T-cell (primary cell): ENCODE measurements around the gene HAUS3. TPM values are rescaled to one million over a fixed set of nuclear protein-coding genes. Genes with fewer than 3 reads are reported as not detected.

Experiments
- ATAC-seq, 4 experiments: fragments of 200-7000 bp in 3 of 4; fragments of 150-1000 bp in 1 of 4; cut with Tn5 transposase; replicated peaks in 1 of 4; 1 replicate in 3 of 4; 2 replicates in 1 of 4; pipeline ENCODE4 v1.10.0; 2021; ENCODE audit warnings: moderate library complexity in 3 of 4, mild to moderate bottlenecking in 2 of 4, moderate number of reproducible peaks in 1 of 4
- CTCF ChIA-PET, 2 donors: fragments of 300-600 bp; sonication (Branson Sonifier 250); formaldehyde crosslinking; loops; one replicate each; lab custom pipeline; 2022; ENCODE audit warnings: antibody characterized with exemption in 2 of 2; lab: Charles Lee
- POLR2A ChIA-PET, 2 donors: fragments of 300-600 bp; sonication (Branson Sonifier 250); formaldehyde crosslinking; loops; one replicate each; lab custom pipeline; 2022; ENCODE audit warnings: antibody characterized with exemption in 2 of 2; lab: Charles Lee
- DNase-seq, 35 experiments: peaks; one replicate each; pipeline versions ENCODE4 v3.0.0 to v3.0.0-alpha.2; 2013 to 2023
- H3K27ac ChIP-seq: one replicate; pipeline ENCODE4 v1.5.1; 2013; ENCODE audit warnings: low read length
- H3K27me3 ChIP-seq, 2 experiments: replicated peaks in 1 of 2; 1 replicate in 1 of 2; 2 replicates in 1 of 2; pipeline versions ENCODE4 v1.6.1 to v1.7.0; 2013; ENCODE audit warnings: low read length in 1 of 2, mixed read lengths in 1 of 2; ENCODE audit not compliant: control insufficient read depth in 2 of 2, insufficient read depth in 2 of 2; ENCODE audit errors: extremely low read depth in 1 of 2
- H3K36me3 ChIP-seq, 2 donors: 1 replicate in 1 of 2; 2 replicates in 1 of 2; pipeline versions ENCODE4 v1.6.1 to v1.7.0; 2013; ENCODE audit warnings: low read length in 1 of 2; ENCODE audit not compliant: control insufficient read depth in 2 of 2, insufficient read depth in 1 of 2; ENCODE audit errors: extremely low read depth in 1 of 2
- H3K4me1 ChIP-seq, 2 experiments: 1 replicate in 1 of 2; 2 replicates in 1 of 2; pipeline versions ENCODE4 v1.6.1 to v1.7.0; 2013; ENCODE audit warnings: low read length in 2 of 2, mixed read lengths in 1 of 2; ENCODE audit not compliant: insufficient read depth in 2 of 2, control insufficient read depth in 1 of 2; ENCODE audit errors: extremely low read depth in 1 of 2
- H3K4me3 ChIP-seq, 2 donors: 1 replicate in 1 of 2; 2 replicates in 1 of 2; pipeline versions ENCODE4 v1.5.1 to v1.7.0; 2013; ENCODE audit warnings: mild to moderate bottlenecking in 2 of 2, low read length in 1 of 2, moderate library complexity in 1 of 2; ENCODE audit not compliant: control insufficient read depth in 1 of 2; ENCODE audit errors: extremely low read depth in 1 of 2
- H3K9me3 ChIP-seq: 2 replicates; pipeline ENCODE4 v1.7.0; 2013
- H3K27ac Mint-ChIP-seq, 2 donors: one replicate each; pipeline ENCODE4 v1.8.0; 2020 to 2021; ENCODE audit warnings: mild to moderate bottlenecking in 2 of 2, mixed read lengths in 2 of 2
- H3K27me3 Mint-ChIP-seq, 2 donors: one replicate each; pipeline ENCODE4 v1.8.0; 2021 to 2022; ENCODE audit warnings: mixed read lengths in 2 of 2
- H3K36me3 Mint-ChIP-seq: one replicate; pipeline ENCODE4 v1.8.0; 2021; ENCODE audit warnings: mixed read lengths
- H3K4me1 Mint-ChIP-seq, 3 donors: one replicate each; pipeline ENCODE4 v1.8.0; 2020 to 2022; ENCODE audit warnings: mixed read lengths in 3 of 3, mild to moderate bottlenecking in 1 of 3
- H3K4me3 Mint-ChIP-seq, 3 donors: one replicate each; pipeline ENCODE4 v1.8.0; 2020 to 2022; ENCODE audit warnings: mild to moderate bottlenecking in 3 of 3, mixed read lengths in 3 of 3, moderate library complexity in 3 of 3
- H3K9me3 Mint-ChIP-seq, 3 donors: one replicate each; pipeline ENCODE4 v1.8.0; 2020 to 2022; ENCODE audit warnings: mixed read lengths in 3 of 3
- WGBS: methylation state at CpG from one replicate; pipeline ENCODE4 v1.1.5; 2013; ENCODE audit warnings: missing lambda C conversion rate; ENCODE audit not compliant: insufficient coverage; 5-methylcytosine and 5-hydroxymethylcytosine counted together
- total RNA-seq, 35 experiments: library from RNA in 6 of 35; stranded (reverse) in 6 of 35; fragments of 120-200 nt in 1 of 35; gene quantifications; one replicate each; pipeline versions ENCODE4 v1.2.1 to v1.2.4 and lab custom pipeline; 2013 to 2026

Gene HAUS3
- total RNA-seq, 5 donors from 2014 or later (not counting 1 experiment from before 2014, with no cell fraction given): 29.3 to 94.0 (median 31.2) TPM

DNA sequence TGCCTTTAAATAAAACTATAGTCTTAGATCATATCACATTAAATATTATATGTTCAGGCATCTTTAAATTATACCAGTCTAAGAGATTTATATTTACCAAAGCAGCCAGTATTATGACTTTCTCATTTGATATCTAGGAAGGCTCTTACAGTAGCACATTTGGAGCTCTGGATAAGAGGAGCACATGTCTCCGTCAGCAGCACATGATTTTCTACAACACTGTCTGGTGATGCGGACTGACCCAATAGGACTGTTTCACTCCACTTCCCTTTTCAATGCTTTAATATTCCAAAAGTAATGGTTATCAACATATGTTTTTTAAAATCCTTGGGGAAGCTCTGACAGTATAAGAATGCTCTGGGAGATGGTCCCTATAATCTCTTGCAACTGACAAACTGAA, 61.5 kb downstream of the HAUS3 start:
- Histone ChIP-seq H3K27ac (no peak overlapping the region), H3K27me3 (no peaks in the 10 kb centered on the region), H3K9me3 (no peaks in the 10 kb centered on the region), H3K4me1 (peaks cover 0 to 2% of the 10 kb centered on the region in 2 experiments), H3K4me3 (no peak overlapping the region), H3K36me3 (no peaks in the 10 kb centered on the region)
- WGBS: no CpG with 5 or more reads among the region's 2 CpGs
- DNase-seq: no peak
- Mint-ChIP-seq H3K36me3 (peaks cover 15% of the 10 kb centered on the region), H3K27me3 (no peaks in the 10 kb centered on the region), H3K4me1 (peaks cover 0 to 6% (median 0%) of the 10 kb centered on the region in 3 donors), H3K4me3 (no peak overlapping the region), H3K27ac (no peak overlapping the region), H3K9me3 (peaks cover 0 to 7% (median 5%) of the 10 kb centered on the region in 3 donors)
- no peak for ATAC-seq
- ChIA-PET POLR2A (no interaction called here), CTCF (no interaction called here)

DNA sequence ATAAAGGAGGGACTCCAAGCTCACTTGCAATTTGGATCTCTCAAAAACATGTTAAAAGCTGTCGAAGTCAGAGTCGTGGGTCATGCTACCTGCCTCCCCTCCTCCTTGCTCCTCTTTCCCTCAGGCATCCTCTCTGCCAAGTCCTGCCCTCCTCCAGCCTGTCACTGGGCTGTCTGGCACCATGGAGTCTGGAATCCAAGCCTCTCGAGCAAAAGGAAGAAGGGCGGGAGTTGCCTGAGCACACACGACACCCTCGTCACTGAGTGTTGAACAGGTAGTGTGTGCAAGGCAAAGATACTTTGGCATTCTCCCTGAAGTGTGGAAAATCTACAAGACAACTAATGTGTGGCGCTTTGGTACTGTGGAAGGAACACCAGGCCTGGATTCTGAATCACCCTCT, 62.2 kb downstream of the HAUS3 start:
- Mint-ChIP-seq H3K27me3 (no peaks in the 10 kb centered on the region), H3K4me1 (peaks cover 0 to 8% (median 0%) of the 10 kb centered on the region in 3 donors), H3K9me3 (peaks cover 0 to 7% (median 5%) of the 10 kb centered on the region in 3 donors), H3K4me3 (no peak overlapping the region), H3K27ac (no peak overlapping the region), H3K36me3 (peaks cover 10% of the 10 kb centered on the region)
- Histone ChIP-seq H3K4me3 (no peak overlapping the region), H3K27me3 (no peaks in the 10 kb centered on the region), H3K27ac (no peak overlapping the region), H3K36me3 (no peaks in the 10 kb centered on the region), H3K4me1 (peaks cover 0 to 2% of the 10 kb centered on the region in 2 experiments), H3K9me3 (no peaks in the 10 kb centered on the region)
- ChIA-PET CTCF (interaction anchor here in 1 of 2 donors (0.5 kb wide), 1 partner anchor 157 kb away, joined by 9 read pairs; no protein-coding TSS in a partner anchor), POLR2A (no interaction called here)
- ATAC-seq (no peak), DNase-seq (no peak)
- WGBS: 93% methylated on average over 2 of the region's 7 CpGs

DNA sequence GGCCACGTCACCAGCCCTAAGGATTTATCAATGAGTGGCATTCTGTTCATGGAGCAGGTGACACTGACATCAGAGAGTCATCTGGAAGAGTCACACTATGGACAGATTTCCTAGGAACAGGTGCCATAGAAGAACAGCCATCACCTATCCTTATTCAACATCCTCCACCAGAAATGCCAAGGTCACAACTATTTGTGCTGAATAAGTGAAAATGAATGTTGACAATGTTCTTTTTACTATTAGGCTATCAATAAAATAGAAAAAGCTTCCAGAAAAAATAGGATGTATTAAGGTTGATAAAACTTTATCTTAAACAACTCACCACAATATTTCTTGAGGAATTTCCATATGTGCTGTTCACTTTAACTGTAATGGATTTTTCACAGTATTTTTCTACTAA, 62.9 kb downstream of the HAUS3 start:
- H3K27me3 ChIP-seq: no peaks in the 10 kb centered on the region
- Mint-ChIP-seq H3K36me3 (peaks cover 10% of the 10 kb centered on the region), H3K4me3 (no peak overlapping the region), H3K9me3 (peaks cover 0 to 7% (median 5%) of the 10 kb centered on the region in 3 donors), H3K4me1 (peaks cover 0 to 10% (median 2%) of the 10 kb centered on the region in 3 donors), H3K27ac (no peak overlapping the region), H3K27me3 (no peaks in the 10 kb centered on the region)
- H3K4me3 ChIP-seq: no peak overlapping the region
- no CpG with 5 or more reads among the region's 1 CpG for WGBS
- ATAC-seq (no peak), DNase-seq (no peak)
- ChIA-PET POLR2A (no interaction called here), CTCF (no interaction called here)
- H3K27ac ChIP-seq: no peak overlapping the region
- H3K4me1 ChIP-seq: peaks cover 0 to 2% of the 10 kb centered on the region in 2 experiments
- no peaks in the 10 kb centered on the region for H3K36me3 ChIP-seq
- no peaks in the 10 kb centered on the region for H3K9me3 ChIP-seq

Other genes starting within 250 kb of the HAUS3 start
- 10 to 100 TPM; 40.7 to 55.1 (median 46.2) TPM for gene NELFA, start 233.1 kb downstream of the HAUS3 start, total RNA-seq
- under 1 TPM in 4 of 5 donors, not detected in 1; 0.06 to 0.35 (median 0.11) TPM for gene NAT8L, start 182.8 kb downstream of the HAUS3 start, total RNA-seq
- gene POLN, start within 50 bp of the HAUS3 start, total RNA-seq: 1 to 10 TPM; 2.5 to 3.7 (median 2.7) TPM
- 100 to 1,000 TPM in 1 of 5 donors, 10 to 100 TPM in 4; 57.0 to 125 (median 78.2) TPM for gene MXD4, start 20.0 kb upstream of the HAUS3 start, total RNA-seq
- 10 to 100 TPM; 33.4 to 56.2 (median 45.4) TPM for gene ZFYVE28, start 176.5 kb upstream of the HAUS3 start, total RNA-seq
- under 1 TPM in 3 of 5 donors, not detected in 2; 0.09 to 0.20 (median 0.13) TPM for gene CFAP99, start 176.8 kb upstream of the HAUS3 start, total RNA-seq
- gene RNF4, start 227.0 kb upstream of the HAUS3 start, total RNA-seq: 100 to 1,000 TPM in 4 of 5 donors, 10 to 100 TPM in 1; 89.2 to 107 (median 104) TPM